K562 (cell line): ENCODE data around the gene CHN2. TPM values are rescaled to one million over a fixed set of nuclear protein-coding genes. Genes with fewer than 3 reads are reported as not detected.

Source experiments
- ATAC-seq: fragments of 200-7000 bp; cut with Tn5 transposase; 3 replicates; pipeline ENCODE4 v1.9.1; 2020; ENCODE audit warnings: moderate library complexity
- BruUV-seq: library from RNA; stranded (reverse); fragments of 400-500 nt; replicated peaks from 2 replicates; lab custom pipeline; 2021; lab: Mats Ljungman, UMichigan
- CTCF ChIA-PET: fragments of 300-600 bp; formaldehyde crosslinking; extraction: SDS; loops from one replicate; lab custom pipeline; 2021; ENCODE audit warnings: low intra/inter-chr PET ratio; lab: Yijun Ruan, JAX
- POLR2A ChIA-PET: fragments of 300-600, 350-650 bp; sonication (Branson Sonifier 250); formaldehyde crosslinking; extraction: SDS; loops from one replicate; lab custom pipeline; 2021; ENCODE audit warnings: antibody characterized with exemption, inconsistent platforms; lab: Yijun Ruan, JAX
- DNase-seq, 4 experiments: peaks; one replicate each; pipeline versions ENCODE4 v3.0.0 to v3.0.0-alpha.2; 2011 to 2018; ENCODE audit warnings: low spot score in 3 of 4, mixed read lengths in 3 of 4; ENCODE audit errors: extremely low read depth in 1 of 4
- FAIRE-seq: peaks from 2 replicates; lab custom pipeline; 2011; peaks lifted over from hg19 to GRCh38; lab: Jason Lieb, UNC
- H2AFZ ChIP-seq: 2 replicates; pipeline ENCODE4 v1.6.0; 2011; ENCODE audit warnings: low read depth, low read length, control low read depth, inconsistent platforms
- H3K27ac ChIP-seq: fragments of 200-600 bp; 3 replicates; pipeline ENCODE4 v1.8.0; 2011; ENCODE audit warnings: low read depth, mild to moderate bottlenecking, control low read depth, inconsistent platforms, low read length, moderate library complexity, mixed read lengths; ENCODE audit errors: extremely low read depth
- H3K27me3 ChIP-seq, 2 experiments: fragments of 300-600 bp in 1 of 2; 2 replicates in 1 of 2; 3 replicates in 1 of 2; pipeline versions ENCODE4 v1.6.0 to v1.8.0; 2011; ENCODE audit warnings: inconsistent platforms in 2 of 2, low read length in 2 of 2, mild to moderate bottlenecking in 1 of 2, mixed read lengths in 1 of 2, moderate library complexity in 1 of 2; ENCODE audit not compliant: control insufficient read depth in 2 of 2, insufficient read depth in 2 of 2
- H3K36me3 ChIP-seq: fragments of 300-600 bp; 3 replicates; pipeline ENCODE4 v1.8.0; 2011; ENCODE audit warnings: mild to moderate bottlenecking, low read length, inconsistent platforms; ENCODE audit not compliant: control insufficient read depth, insufficient read depth
- H3K4me1 ChIP-seq, 2 experiments: fragments of 200-600 bp in 1 of 2; replicated peaks in 1 of 2; 2 replicates in 1 of 2; 3 replicates in 1 of 2; pipeline versions ENCODE4 v1.5.1 to v1.8.0; 2011; ENCODE audit warnings: inconsistent platforms in 2 of 2, low read length in 2 of 2, mild to moderate bottlenecking in 1 of 2, mixed read lengths in 1 of 2, moderate library complexity in 1 of 2; ENCODE audit not compliant: control insufficient read depth in 2 of 2, insufficient read depth in 2 of 2
- H3K4me2 ChIP-seq: 2 replicates; pipeline ENCODE4 v1.6.1; 2011; ENCODE audit warnings: low read length, control low read depth, inconsistent platforms, mixed read lengths; ENCODE audit not compliant: insufficient read depth
- H3K4me3 ChIP-seq: fragments of 200-600 bp; sonication (generic), shearing (Covaris generic); 2 replicates; pipeline ENCODE4 v1.5.1; 2016; ENCODE audit warnings: control low read depth, inconsistent platforms
- H3K79me2 ChIP-seq: fragments of 200-600 bp; 3 replicates; pipeline ENCODE4 v1.8.0; 2011; ENCODE audit warnings: low read length, inconsistent platforms; ENCODE audit not compliant: control insufficient read depth, insufficient read depth
- H3K9ac ChIP-seq, 2 experiments: 2 replicates each; pipeline versions ENCODE4 v1.6.0 to v1.6.1; 2011; ENCODE audit warnings: low read depth in 2 of 2, low read length in 2 of 2, control low read depth in 1 of 2, inconsistent platforms in 1 of 2, mild to moderate bottlenecking in 1 of 2, mixed read lengths in 1 of 2; ENCODE audit not compliant: insufficient read depth in 1 of 2
- H3K9me1 ChIP-seq: one replicate; pipeline ENCODE4 v1.6.0; 2011; ENCODE audit warnings: inconsistent platforms, mild to moderate bottlenecking, low read length, moderate library complexity; ENCODE audit not compliant: control insufficient read depth, insufficient read depth
- H3K9me3 ChIP-seq: replicated peaks from 2 replicates; pipeline ENCODE4 v1.5.1; 2011; ENCODE audit warnings: low read depth, low read length, inconsistent platforms; ENCODE audit not compliant: control insufficient read depth, insufficient read depth
- H4K20me1 ChIP-seq: replicated peaks from 2 replicates; pipeline ENCODE4 v1.6.1; 2011; ENCODE audit warnings: low read length, inconsistent platforms, mixed read lengths; ENCODE audit not compliant: control insufficient read depth, insufficient read depth
- CTCFL ChIP-seq: IDR thresholded peaks from 2 replicates; pipeline ENCODE4 v1.6.1; 2011; ENCODE audit warnings: borderline replicate concordance, low read depth, mild to moderate bottlenecking, moderate library complexity, low read length; ENCODE audit not compliant: insufficient read depth, poor library complexity, severe bottlenecking
- ELK3 ChIP-seq: fragments of 450-650 bp; formaldehyde crosslinking; IDR thresholded peaks from 2 replicates; pipeline ENCODE4 v1.4.0; 2020; ENCODE audit warnings: mild to moderate bottlenecking
- HBP1 ChIP-seq: fragments of 450-650 bp; formaldehyde crosslinking; IDR thresholded peaks from 2 replicates; pipeline ENCODE4 v1.4.0; 2022; ENCODE audit warnings: missing genetic modification characterization
- PHB ChIP-seq: fragments of 250-450 bp; sonication (Bioruptor Pico); IDR thresholded peaks from 2 replicates; pipeline ENCODE4 v1.5.0; 2021
- RBFOX2 ChIP-seq: fragments of 200-400 bp; formaldehyde crosslinking; IDR thresholded peaks from 2 replicates; pipeline ENCODE4 v1.6.1; 2017; ENCODE audit warnings: low read depth, mild to moderate bottlenecking, low read length, moderate library complexity
- TAL1 ChIP-seq: fragments of 450-650 bp; IDR thresholded peaks from 2 replicates; pipeline ENCODE4 v1.6.1; 2016; ENCODE audit warnings: mild to moderate bottlenecking
- ZNF507 ChIP-seq: conservative IDR thresholded peaks from 2 replicates; pipeline ENCODE4 v1.6.1; 2017; ENCODE audit warnings: missing genetic modification characterization, missing compliant biosample characterization
- WGBS: fragments of 100-300 bp; shearing (Covaris generic); methylation state at CpG from one replicate; pipeline ENCODE4 v1.1.6; 2016; ENCODE audit warnings: low coverage, mixed read lengths; ENCODE audit not compliant: insufficient coverage; ENCODE audit errors: missing lambda C conversion rate; 5-methylcytosine and 5-hydroxymethylcytosine counted together
- in situ Hi-C: fragments of 300-500 bp; cut with MboI; formaldehyde crosslinking; loops from 4 replicates; pipeline ENCODE4 v1.15.0; 2018; ENCODE audit warnings: inconsistent platforms, mixed read lengths
- intact Hi-C: fragments of 100-400 bp; cut with micrococcal nuclease; formaldehyde crosslinking; loops from 2 replicates; pipeline ENCODE4 v1.14.2; 2022
- polyA plus RNA-seq, 8 experiments: library from polyadenylated mRNA; depleted of rRNA in 4 of 8; stranded (reverse) in 5 of 8; unstranded in 3 of 8; fragments of >200 nt; fragmentation: Nextera tagmentation in 2 of 8; fragmentation: Illumina TruSeq in 1 of 8; extraction: Ambion mirVana in 2 of 8; extraction: Trizol in 1 of 8; gene quantifications; 2 replicates each; pipeline versions ENCODE4 v1.2.1 to v1.2.3, GENCODE V29; 2011 to 2014; ENCODE audit warnings: inconsistent platforms in 1 of 8, missing spikeins in 1 of 8
- total RNA-seq, 7 experiments: library from RNA; depleted of rRNA in 6 of 7; stranded (reverse); fragments of >200 nt in 6 of 7; fragmentation: Illumina TruSeq in 2 of 7; extraction: Trizol in 2 of 7; gene quantifications; 2 replicates each; pipeline versions ENCODE4 v1.2.1 to v1.2.3, GENCODE V29; 2011 to 2021; ENCODE audit warnings: low replicate concordance in 1 of 7

The CHN2 gene
- total and polyA plus RNA-seq, 9 of the 15 experiments (the other 6 are each of a cell fraction or from before 2014, with no cell fraction given) = 0.12 to 2.1 (median 0.31) TPM; not detected in 1

- TF ChIP-seq HBP1 (CRISPR knock-in tag) (no peak), PHB (no peak), ZNF507 (tag) (no peak), CTCFL (no peak), TAL1 (no peak), RBFOX2 (no peak), ELK3 (CRISPR knock-in tag) (no peak)
- TF ChIP-seq, all 486 proteins: peak for 0
- POLR2A ChIA-PET = no interaction called here
Measured at GRCh38 chr7:29196191-29196590, 1.6 kb downstream of the CHN2 start.

More at GRCh38 chr7:29196191-29196590, 1.6 kb downstream of the CHN2 start:
- in situ Hi-C loops (no loop called here), intact Hi-C loops (no loop called here)
- H3K9me3 ChIP-seq = no peaks in the 10 kb centered on the region
- H4K20me1 ChIP-seq = no peaks in the 10 kb centered on the region; the same call in 1 of the 2 replicates
- H3K9ac ChIP-seq = no peak overlapping the region
- FAIRE-seq (no peak), ATAC-seq (no peak), DNase-seq (no peak)
- H3K4me3 ChIP-seq = no peak overlapping the region
- no peaks in the 10 kb centered on the region for H3K9me1 ChIP-seq
- no peak overlapping the region for H2AFZ ChIP-seq
- no TSS peak for BruUV-seq
- no peak overlapping the region for H3K4me2 ChIP-seq
- H3K4me1 ChIP-seq = peaks cover 0 to 11% of the 10 kb centered on the region in 2 experiments; a peak in 1 of 5 replicates
- CTCF ChIA-PET = no interaction called here
- H3K36me3 ChIP-seq = no peaks in the 10 kb centered on the region
- H3K27ac ChIP-seq = no peak overlapping the region
- WGBS = 0% methylated on average over 4 of the region's 4 CpGs
- H3K27me3 ChIP-seq = peaks cover 14 to 19% of the 10 kb centered on the region in 2 experiments; a peak in 3 of 5 replicates
- no peaks in the 10 kb centered on the region for H3K79me2 ChIP-seq
